Body of pancreas (tissue), 4 donors: ENCODE data around the gene ACER3. TPM values are rescaled to one million over a fixed set of nuclear protein-coding genes. Genes with fewer than 3 reads are reported as not detected.

Experiments used
- ATAC-seq: fragments of 150-250 bp; one replicate; pipeline ENCODE4 v1.9.1; 2016
- DNase-seq, 4 donors: peaks; one replicate each; pipeline ENCODE4 v3.0.0-alpha.2; 2019
- H3K27ac ChIP-seq, 4 donors: fragments of 200-600 bp; sonication (generic); 1 replicate in 3 of 4; 2 replicates in 1 of 4; pipeline versions ENCODE4 v1.5.1 to v1.6.1; 2016 to 2019; ENCODE audit warnings: mild to moderate bottlenecking in 1 of 4, mixed read lengths in 1 of 4, moderate library complexity in 1 of 4
- H3K27me3 ChIP-seq, 2 donors: fragments of 200-600 bp; sonication (generic); one replicate each; pipeline ENCODE4 v1.6.0; 2016; ENCODE audit warnings: mild to moderate bottlenecking in 1 of 2
- H3K36me3 ChIP-seq, 2 donors: fragments of 200-600 bp; sonication (generic); replicated peaks in 1 of 2; 2 replicates each; pipeline ENCODE4 v1.5.1; 2016; ENCODE audit warnings: low read depth in 2 of 2; ENCODE audit not compliant: insufficient read depth in 1 of 2
- H3K4me1 ChIP-seq: fragments of 200-600 bp; sonication (generic); one replicate; pipeline ENCODE4 v1.6.0; 2016
- H3K4me3 ChIP-seq, 2 donors: fragments of 200-600 bp; sonication (generic); 1 replicate in 1 of 2; 2 replicates in 1 of 2; pipeline ENCODE4 v1.5.1; 2016 to 2019
- H3K9me3 ChIP-seq, 3 donors: fragments of 200-600 bp; sonication (generic); 1 replicate in 2 of 3; 2 replicates in 1 of 3; pipeline ENCODE4 v1.5.1; 2016
- CTCF ChIP-seq, 7 experiments: fragments of 450-650 bp in 4 of 7; fragments of 200-600 bp in 3 of 7; sonication (generic) in 3 of 7; IDR thresholded peaks; one replicate each; pipeline ENCODE4 v1.5.1; 2016 to 2019; ENCODE audit warnings: antibody characterized with exemption in 7 of 7
- POLR2A ChIP-seq, 3 donors: fragments of 450-650 bp; IDR thresholded peaks; one replicate each; pipeline ENCODE4 v1.6.1; 2016; ENCODE audit warnings: antibody characterized with exemption in 3 of 3, mild to moderate bottlenecking in 2 of 3
- WGBS, 2 donors: methylation state at CpG; one replicate each; pipeline ENCODE4 v1.1.5; 2017; 5-methylcytosine and 5-hydroxymethylcytosine counted together
- intact Hi-C: fragments of 100-400 bp; cut with DNase I; formaldehyde crosslinking; loops from one replicate; pipeline ENCODE4 v1.15.1; 2023
- total RNA-seq, 2 donors: library from RNA; depleted of rRNA; stranded (reverse); fragments of >200 nt; gene quantifications; one replicate each; pipeline ENCODE4 v1.1.0, GENCODE V29; 2016

ACER3 gene
- total RNA-seq, 2 donors from 2014 or later = 4.6 to 5.2 TPM

- Histone ChIP-seq H3K9me3 (no peaks in the 10 kb centered on the region), H3K4me1 (no peaks in the 10 kb centered on the region), H3K27ac (no peak overlapping the region), H3K36me3 (no peaks in the 10 kb centered on the region), H3K4me3 (no peak overlapping the region), H3K27me3 (no peaks in the 10 kb centered on the region)
- intact Hi-C loops = no loop called here
- WGBS, 2 donors = 90 to 97% methylated on average over 2 of the region's 2 CpGs
- DNase-seq (no peak), ATAC-seq (no peak)
- TF ChIP-seq CTCF (IDR thresholded peaks at IDR 0.05) (no peak), POLR2A (IDR thresholded peaks at IDR 0.05) (no peak)
Observed at GRCh38 chr11:76880314-76880713, 19.6 kb downstream of the ACER3 start.

GRCh38 chr11:76880956-76881355 is 20.2 kb downstream of the ACER3 start:
- no peaks in the 10 kb centered on the region for H3K4me1 ChIP-seq
- no peak overlapping the region for H3K4me3 ChIP-seq
- H3K36me3 ChIP-seq = no peaks in the 10 kb centered on the region
- TF ChIP-seq POLR2A (IDR thresholded peaks at IDR 0.05) (no peak), CTCF (IDR thresholded peaks at IDR 0.05) (no peak)
- no peaks in the 10 kb centered on the region for H3K9me3 ChIP-seq
- H3K27ac ChIP-seq = no peak overlapping the region
- H3K27me3 ChIP-seq = no peaks in the 10 kb centered on the region
- intact Hi-C loops = no loop called here
- ATAC-seq = no peak
- DNase-seq = no peak
- WGBS, 2 donors = 92 to 93% methylated on average over 4 of the region's 4 CpGs

GRCh38 chr11:76885390-76886097 is 24.8 kb downstream of the ACER3 start:
- WGBS, 2 donors = 81 to 88% methylated on average over 9 of the region's 9 CpGs

GRCh38 chr11:76888989-76889388 is 28.3 kb downstream of the ACER3 start:
- DNase-seq = no peak
- H3K36me3 ChIP-seq = no peaks in the 10 kb centered on the region
- H3K4me3 ChIP-seq = no peak overlapping the region
- WGBS, 2 donors = 86 to 95% methylated on average over 1 of the region's 1 CpG
- no peak for TF ChIP-seq CTCF (IDR thresholded peaks at IDR 0.05)
- TF ChIP-seq POLR2A (IDR thresholded peaks at IDR 0.05) = no peak
- intact Hi-C loops = no loop called here
- no peak for ATAC-seq
- H3K27ac ChIP-seq = no peak overlapping the region
- no peaks in the 10 kb centered on the region for H3K9me3 ChIP-seq
- peaks cover 3% of the 10 kb centered on the region for H3K4me1 ChIP-seq
- H3K27me3 ChIP-seq = no peaks in the 10 kb centered on the region

More at GRCh38 chr11:76885390-76886097, 24.8 kb downstream of the ACER3 start:
- H3K27me3 ChIP-seq = no peaks in the 10 kb centered on the region
- H3K36me3 ChIP-seq = no peaks in the 10 kb centered on the region
- DNase-seq (no peak), ATAC-seq (no peak)
- H3K27ac ChIP-seq = no peak overlapping the region
- peaks cover 3% of the 10 kb centered on the region for H3K4me1 ChIP-seq
- H3K9me3 ChIP-seq = no peaks in the 10 kb centered on the region
- no peak overlapping the region for H3K4me3 ChIP-seq
- intact Hi-C loops = no loop called here
- TF ChIP-seq POLR2A (IDR thresholded peaks at IDR 0.05) (no peak), CTCF (IDR thresholded peaks at IDR 0.05) (no peak)

- no peaks in the 10 kb centered on the region for H3K36me3 ChIP-seq
- DNase-seq = no peak
- TF ChIP-seq POLR2A (IDR thresholded peaks at IDR 0.05) = no peak
- TF ChIP-seq CTCF (IDR thresholded peaks at IDR 0.05) = no peak
- no peaks in the 10 kb centered on the region for H3K27me3 ChIP-seq
- peaks cover 3% of the 10 kb centered on the region for H3K4me1 ChIP-seq
- intact Hi-C loops = no loop called here
- H3K27ac ChIP-seq = no peak overlapping the region
- H3K4me3 ChIP-seq = no peak overlapping the region
- WGBS, 2 donors = 50 to 100% methylated on average over 1 of the region's 1 CpG
- ATAC-seq = no peak
- H3K9me3 ChIP-seq = no peaks in the 10 kb centered on the region
Observed at GRCh38 chr11:76889411-76889975, 28.8 kb downstream of the ACER3 start.
